Vagina (tissue), 2 donors: Measurements from ENCODE around the gene EBF4.

Experiments
- POLR2A ChIP-seq, 2 donors: fragments of 450-650 bp; IDR thresholded peaks; one replicate each; pipeline ENCODE4 v1.6.1; 2017; ENCODE audit warnings: antibody characterized with exemption in 2 of 2, mild to moderate bottlenecking in 2 of 2, moderate library complexity in 2 of 2
- POLR2AphosphoS5 ChIP-seq, 2 donors: sonication (generic); formaldehyde crosslinking; IDR thresholded peaks; one replicate each; pipeline ENCODE4 v1.9.0; 2017; ENCODE audit warnings: antibody characterized with exemption in 2 of 2, mild to moderate bottlenecking in 2 of 2, low read depth in 1 of 2; ENCODE audit not compliant: insufficient read depth in 1 of 2
- TF ChIP-seq, protein P1 (sequence below), 3 experiments: fragments of 450-650 bp in 2 of 3; fragments of 200-600 bp in 1 of 3; sonication (generic) in 1 of 3; IDR thresholded peaks; one replicate each; pipeline ENCODE4 v1.5.1; 2017 to 2019; ENCODE audit warnings: antibody characterized with exemption in 3 of 3, mild to moderate bottlenecking in 2 of 3, moderate library complexity in 2 of 3

DNA sequence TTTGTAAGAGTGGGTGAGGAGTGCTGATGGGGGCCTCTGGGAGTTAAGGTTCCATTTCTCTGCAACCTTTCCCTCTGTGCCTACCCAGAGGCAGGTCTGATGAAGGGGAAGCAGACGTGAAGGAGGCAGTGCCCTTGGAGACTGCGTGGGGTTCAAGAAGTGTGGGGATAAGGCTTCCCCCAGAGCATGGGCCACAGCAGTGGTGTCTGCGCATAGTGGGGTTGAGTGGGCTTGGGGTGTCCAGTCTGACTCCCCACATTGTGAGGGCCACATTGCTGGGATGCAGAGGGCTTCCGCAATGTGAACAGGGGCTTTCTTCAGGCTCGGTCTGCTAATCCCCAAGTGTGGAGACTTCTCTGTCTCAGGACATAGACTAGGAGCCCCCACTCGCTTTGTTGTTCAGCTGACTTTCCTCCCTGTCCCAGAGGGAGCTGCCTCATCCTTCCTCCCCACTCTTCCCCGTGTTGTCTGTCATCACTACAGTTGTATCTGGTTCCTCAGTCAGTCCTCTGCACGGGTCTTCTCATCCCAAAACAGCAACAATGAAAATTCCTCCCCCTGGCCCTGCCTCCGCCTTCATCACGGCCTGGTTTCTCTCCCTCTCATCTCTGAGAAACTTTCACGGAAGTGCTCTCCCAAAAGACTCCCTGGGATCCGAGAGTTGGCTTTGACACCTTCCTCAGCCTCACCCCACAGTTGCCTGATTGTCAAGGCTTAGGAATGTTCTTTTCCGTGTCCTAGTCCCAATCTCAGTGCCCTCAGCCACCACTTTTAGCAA lies 2.8 kb downstream of the EBF4 start:
- TF ChIP-seq, protein P1, sequence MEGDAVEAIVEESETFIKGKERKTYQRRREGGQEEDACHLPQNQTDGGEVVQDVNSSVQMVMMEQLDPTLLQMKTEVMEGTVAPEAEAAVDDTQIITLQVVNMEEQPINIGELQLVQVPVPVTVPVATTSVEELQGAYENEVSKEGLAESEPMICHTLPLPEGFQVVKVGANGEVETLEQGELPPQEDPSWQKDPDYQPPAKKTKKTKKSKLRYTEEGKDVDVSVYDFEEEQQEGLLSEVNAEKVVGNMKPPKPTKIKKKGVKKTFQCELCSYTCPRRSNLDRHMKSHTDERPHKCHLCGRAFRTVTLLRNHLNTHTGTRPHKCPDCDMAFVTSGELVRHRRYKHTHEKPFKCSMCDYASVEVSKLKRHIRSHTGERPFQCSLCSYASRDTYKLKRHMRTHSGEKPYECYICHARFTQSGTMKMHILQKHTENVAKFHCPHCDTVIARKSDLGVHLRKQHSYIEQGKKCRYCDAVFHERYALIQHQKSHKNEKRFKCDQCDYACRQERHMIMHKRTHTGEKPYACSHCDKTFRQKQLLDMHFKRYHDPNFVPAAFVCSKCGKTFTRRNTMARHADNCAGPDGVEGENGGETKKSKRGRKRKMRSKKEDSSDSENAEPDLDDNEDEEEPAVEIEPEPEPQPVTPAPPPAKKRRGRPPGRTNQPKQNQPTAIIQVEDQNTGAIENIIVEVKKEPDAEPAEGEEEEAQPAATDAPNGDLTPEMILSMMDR (IDR thresholded peaks at IDR 0.05): no peak
- TF ChIP-seq POLR2A (IDR thresholded peaks at IDR 0.05) (no peak), POLR2AphosphoS5 (IDR thresholded peaks at IDR 0.05; ENCODE audit: insufficient read depth in 1 of 2, low read depth in 1 of 2) (no peak)
